MCF 10A (cell line): ENCODE measurements around the gene DYNC1I2. TPM values are rescaled to one million over a fixed set of nuclear protein-coding genes. Genes with fewer than 3 reads are reported as not detected.

Source experiments
- BruUV-seq: library from RNA; stranded (reverse); fragments of 400-500 nt; replicated peaks from 2 replicates; lab custom pipeline; 2021; lab: Mats Ljungman, UMichigan
- CTCF ChIA-PET: fragments of 300-600 bp; sonication (Branson Sonifier 250); formaldehyde crosslinking; extraction: SDS; loops from one replicate; lab custom pipeline; 2021; ENCODE audit warnings: antibody characterized with exemption, inconsistent platforms; lab: Yijun Ruan, JAX
- POLR2A ChIA-PET: fragments of 300-600, 350-650 bp; sonication (Branson Sonifier 250); formaldehyde crosslinking; extraction: SDS; loops from one replicate; lab custom pipeline; 2020; ENCODE audit warnings: antibody characterized with exemption, inconsistent platforms; lab: Yijun Ruan, JAX
- DNase-seq: peaks from one replicate; pipeline ENCODE4 v3.0.0-alpha.2; 2018; ENCODE audit not compliant: unreplicated experiment
- H3K27ac Mint-ChIP-seq: one replicate; pipeline ENCODE4 v1.8.0; 2022; ENCODE audit warnings: mild to moderate bottlenecking, low read depth, mixed read lengths; ENCODE audit not compliant: unreplicated experiment
- H3K27me3 Mint-ChIP-seq: one replicate; pipeline ENCODE4 v1.8.0; 2022; ENCODE audit warnings: mixed read lengths; ENCODE audit not compliant: insufficient read depth, unreplicated experiment
- H3K36me3 Mint-ChIP-seq: one replicate; pipeline ENCODE4 v1.8.0; 2022; ENCODE audit warnings: mild to moderate bottlenecking, moderate library complexity, mixed read lengths; ENCODE audit not compliant: insufficient read depth, unreplicated experiment
- H3K4me1 Mint-ChIP-seq: one replicate; pipeline ENCODE4 v1.8.0; 2022; ENCODE audit warnings: mixed read lengths; ENCODE audit not compliant: insufficient read depth, unreplicated experiment
- H3K4me3 Mint-ChIP-seq: one replicate; pipeline ENCODE4 v1.8.0; 2022; ENCODE audit warnings: mild to moderate bottlenecking, moderate library complexity, mixed read lengths; ENCODE audit not compliant: unreplicated experiment
- H3K9me3 Mint-ChIP-seq: one replicate; pipeline ENCODE4 v1.8.0; 2022; ENCODE audit warnings: mixed read lengths; ENCODE audit not compliant: unreplicated experiment
- CTCF ChIP-seq: fragments of 200-600 bp; IDR thresholded peaks from one replicate; pipeline ENCODE4 v1.8.0; 2022; ENCODE audit warnings: antibody characterized with exemption, mild to moderate bottlenecking; ENCODE audit not compliant: unreplicated experiment
- intact Hi-C: fragments of 100-400 bp; cut with micrococcal nuclease; formaldehyde crosslinking; loops from 2 replicates; pipeline ENCODE4 v1.14.1; 2022
- total RNA-seq: library from RNA; stranded (reverse); gene quantifications from 2 replicates; pipeline ENCODE4 v1.2.3, GENCODE V29; 2022

DYNC1I2 gene
- total RNA-seq, 1 experiment from 2014 or later = 77.7 TPM

DNA sequence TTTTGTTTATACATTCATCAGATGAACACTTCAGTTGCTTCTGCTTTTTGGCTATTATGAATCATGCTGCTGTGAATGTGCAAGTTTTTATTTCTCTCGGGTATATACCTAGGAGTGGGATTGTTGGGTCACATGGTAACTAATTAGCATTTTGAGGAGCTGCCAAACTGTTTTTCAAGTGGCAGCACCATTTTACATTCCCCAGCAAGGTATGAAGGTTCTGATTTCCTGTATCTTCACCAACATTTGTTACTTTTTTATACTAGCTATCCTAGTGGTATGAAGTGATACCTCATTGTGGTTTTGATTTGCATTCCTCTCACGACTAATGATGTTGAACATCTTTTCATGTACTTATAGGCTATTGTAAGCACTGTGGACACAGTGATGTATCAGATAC is 53.9 kb downstream of the DYNC1I2 start:
- CTCF ChIA-PET = interaction anchor here (0.6 to 1.2 kb wide), 2 partner anchors 13 to 140 kb away, joined by 3 read pairs; no protein-coding TSS in a partner anchor
- Mint-ChIP-seq H3K4me1 (no peaks in the 10 kb centered on the region), H3K9me3 (no peaks in the 10 kb centered on the region), H3K36me3 (peaks cover 72% of the 10 kb centered on the region), H3K27ac (no peak overlapping the region), H3K27me3 (no peaks in the 10 kb centered on the region), H3K4me3 (no peak overlapping the region)
- intact Hi-C loops = no loop called here
- no peak for TF ChIP-seq CTCF
- POLR2A ChIA-PET = interaction anchor here (0.6 to 1.0 kb wide), 2 partner anchors 137 to 141 kb away, joined by 3 read pairs; no protein-coding TSS in a partner anchor
- no TSS peak for BruUV-seq
- DNase-seq = no peak

DNA sequence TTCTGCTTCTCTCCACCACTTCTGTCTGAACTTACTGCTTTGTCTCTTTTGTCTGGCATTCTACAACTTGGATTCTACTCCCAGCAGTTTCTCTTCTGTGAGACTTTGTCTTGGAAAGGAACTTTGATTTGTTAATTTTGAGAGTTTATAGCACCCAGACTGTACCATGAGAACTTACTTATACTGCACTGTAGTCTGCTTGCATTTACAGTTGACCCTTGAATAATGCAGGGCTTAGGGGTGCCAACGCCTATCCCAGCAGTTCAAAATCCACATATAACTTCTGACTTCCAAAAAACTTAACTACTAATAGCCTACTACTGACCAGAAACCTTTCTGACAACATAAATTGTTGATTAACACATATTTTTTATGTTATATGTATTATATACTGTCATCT is 55.5 kb downstream of the DYNC1I2 start:
- Mint-ChIP-seq H3K9me3 (no peaks in the 10 kb centered on the region), H3K36me3 (peaks cover 64% of the 10 kb centered on the region), H3K4me3 (no peak overlapping the region), H3K27ac (no peak overlapping the region), H3K4me1 (no peaks in the 10 kb centered on the region), H3K27me3 (no peaks in the 10 kb centered on the region)
- BruUV-seq = no TSS peak
- DNase-seq = no peak
- ChIA-PET POLR2A (interaction anchor here (0.6 kb wide), 2 partner anchors 16 to 353 kb away, joined by 3 read pairs; no protein-coding TSS in a partner anchor), CTCF (interaction anchor here (0.7 to 0.9 kb wide), 2 partner anchors 39 to 43 kb away, joined by 3 to 5 read pairs; no protein-coding TSS in a partner anchor)
- TF ChIP-seq CTCF = no peak
- intact Hi-C loops = no loop called here

- ChIA-PET CTCF (interaction anchor here (1.3 to 1.5 kb wide), 2 partner anchors 39 to 382 kb away, joined by 3 to 4 read pairs; no protein-coding TSS in a partner anchor), POLR2A (interaction anchor here (1.4 kb wide), 1 partner anchor 10 kb away, joined by 4 read pairs; no protein-coding TSS in a partner anchor)
- no TSS peak for BruUV-seq
- DNase-seq = no peak
- H3K4me3 Mint-ChIP-seq = no peak overlapping the region
- H3K36me3 Mint-ChIP-seq = peaks cover 63% of the 10 kb centered on the region
- no peak for TF ChIP-seq CTCF
- no peaks in the 10 kb centered on the region for H3K4me1 Mint-ChIP-seq
- no peaks in the 10 kb centered on the region for H3K27me3 Mint-ChIP-seq
- intact Hi-C loops = no loop called here
- H3K9me3 Mint-ChIP-seq = no peaks in the 10 kb centered on the region
- no peak overlapping the region for H3K27ac Mint-ChIP-seq
Observed at GRCh38 chr2:171745141-171745540, 57.9 kb downstream of the DYNC1I2 start.

DNA sequence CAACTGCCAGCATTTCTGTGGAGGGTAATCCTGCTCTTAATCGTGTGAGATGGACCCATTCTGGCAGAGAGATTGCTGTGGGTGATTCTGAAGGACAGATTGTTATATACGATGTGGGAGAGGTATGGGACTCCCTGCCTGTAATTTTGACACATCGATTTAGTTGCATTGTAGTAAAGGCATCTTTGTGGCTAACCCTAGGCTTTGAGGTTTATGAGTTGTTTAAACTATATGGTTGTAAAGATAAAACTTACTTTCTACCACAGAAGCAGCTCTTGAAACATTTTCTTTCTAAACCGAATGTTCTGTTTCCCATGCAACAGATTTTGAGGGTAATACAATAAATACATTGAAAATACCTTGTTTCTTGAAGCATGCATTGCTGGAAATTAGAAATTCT is 58.5 kb downstream of the DYNC1I2 start:
- no peaks in the 10 kb centered on the region for H3K9me3 Mint-ChIP-seq
- no peak overlapping the region for H3K4me3 Mint-ChIP-seq
- no TSS peak for BruUV-seq
- H3K27me3 Mint-ChIP-seq = no peaks in the 10 kb centered on the region
- intact Hi-C loops = no loop called here
- no peak for DNase-seq
- CTCF ChIA-PET = interaction anchor here (1.5 kb wide), 1 partner anchor 381 kb away, joined by 4 read pairs; no protein-coding TSS in a partner anchor
- peaks cover 64% of the 10 kb centered on the region for H3K36me3 Mint-ChIP-seq
- no peak for TF ChIP-seq CTCF
- POLR2A ChIA-PET = interaction anchor here (0.9 kb wide), 1 partner anchor 38 kb away, joined by 3 read pairs; no protein-coding TSS in a partner anchor
- no peaks in the 10 kb centered on the region for H3K4me1 Mint-ChIP-seq
- H3K27ac Mint-ChIP-seq = no peak overlapping the region
